ENCODE results near the gene CNDP1.

Gene CNDP1

GRCh38 chr18:74516271-74517235 is 17.7 kb upstream of the CNDP1 start:
- peaks cover 3% of the 10 kb centered on the region for H3K27me3 Mint-ChIP-seq (ENCODE audit: low read depth, poor library complexity)

DNA sequence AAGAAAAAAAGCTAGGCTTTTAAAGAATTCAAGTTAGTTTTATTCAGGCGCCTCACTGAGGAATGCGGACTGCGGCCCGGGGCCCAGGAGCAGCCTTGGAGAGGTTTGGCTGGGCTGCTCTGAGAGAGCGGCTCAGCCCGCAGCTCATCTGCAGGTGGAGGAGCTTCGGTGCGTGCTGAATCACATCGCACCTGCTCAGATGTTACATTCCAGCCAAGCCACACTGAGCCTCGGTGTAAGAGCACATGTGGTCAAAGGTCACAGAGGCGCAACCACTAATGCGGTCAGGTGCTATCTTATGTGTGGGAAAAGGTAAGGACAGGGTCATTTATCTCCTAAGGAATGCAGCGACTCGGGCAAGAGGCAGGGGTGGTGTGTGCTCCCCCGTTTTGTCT is 17.1 kb upstream of the CNDP1 start:
- TF ChIP-seq CTCF (IDR thresholded peaks at IDR 0.05) = no peak
- H3K36me3 Mint-ChIP-seq (ENCODE audit: low read depth) = peaks cover 66% of the 10 kb centered on the region
- H3K4me1 Mint-ChIP-seq = no peaks in the 10 kb centered on the region
- H3K4me3 Mint-ChIP-seq = no peak overlapping the region
- peaks cover 22% of the 10 kb centered on the region for H3K9me3 Mint-ChIP-seq
- H3K27ac Mint-ChIP-seq = no peak overlapping the region
- DNase-seq = no peak
- H3K27me3 Mint-ChIP-seq (ENCODE audit: low read depth, poor library complexity) = peaks cover 3% of the 10 kb centered on the region

More at GRCh38 chr18:74516271-74517235, 17.7 kb upstream of the CNDP1 start:
- no peak overlapping the region for H3K27ac Mint-ChIP-seq
- H3K36me3 Mint-ChIP-seq (ENCODE audit: low read depth) = peaks cover 61% of the 10 kb centered on the region
- no peak overlapping the region for H3K4me3 Mint-ChIP-seq
- no peak for DNase-seq
- no peak for TF ChIP-seq CTCF (IDR thresholded peaks at IDR 0.05)
- peaks cover 16% of the 10 kb centered on the region for H3K9me3 Mint-ChIP-seq
- no peaks in the 10 kb centered on the region for H3K4me1 Mint-ChIP-seq

DNA sequence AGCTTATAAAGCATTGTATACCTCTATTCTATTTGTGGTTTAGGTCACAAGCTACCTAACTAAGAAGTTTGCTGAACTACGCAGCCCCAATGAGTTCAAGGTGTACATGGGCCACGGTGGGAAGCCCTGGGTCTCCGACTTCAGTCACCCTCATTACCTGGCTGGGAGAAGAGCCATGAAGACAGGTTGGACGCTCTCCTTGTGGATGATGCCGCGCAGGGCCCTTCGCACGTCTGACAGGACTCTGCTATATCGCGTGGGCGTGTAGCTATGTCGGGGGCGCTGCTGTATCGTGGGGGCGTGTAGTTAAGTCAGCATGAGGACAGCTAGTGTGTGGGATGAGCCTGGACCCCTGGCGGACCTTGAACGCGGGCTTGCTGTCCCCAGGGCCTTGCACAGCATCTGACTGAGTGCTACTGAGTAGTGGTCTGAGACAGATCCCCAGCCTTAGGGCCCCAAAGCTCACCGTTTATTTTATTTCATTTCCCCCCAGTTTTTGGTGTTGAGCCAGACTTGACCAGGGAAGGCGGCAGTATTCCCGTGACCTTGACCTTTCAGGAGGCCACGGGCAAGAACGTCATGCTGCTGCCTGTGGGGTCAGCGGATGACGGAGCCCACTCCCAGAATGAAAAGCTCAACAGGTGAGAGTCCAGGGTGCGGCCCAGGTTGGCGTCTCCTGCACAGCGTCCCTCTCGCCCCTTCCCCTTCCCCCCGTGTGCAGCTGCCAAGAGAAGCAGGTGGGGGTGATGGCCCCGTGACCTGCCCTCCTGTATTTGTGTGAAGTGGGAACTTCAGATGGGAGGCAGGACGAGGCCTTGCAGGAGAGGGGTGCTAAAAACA is 15.6 kb upstream of the CNDP1 start:
- TF ChIP-seq CTCF (IDR thresholded peaks at IDR 0.05) = no peak
- no peak for DNase-seq
- H3K36me3 Mint-ChIP-seq (ENCODE audit: low read depth) = peaks cover 66% of the 10 kb centered on the region
- H3K27ac Mint-ChIP-seq = no peak overlapping the region
- peaks cover 12% of the 10 kb centered on the region for H3K4me1 Mint-ChIP-seq
- peaks cover 6% of the 10 kb centered on the region for H3K27me3 Mint-ChIP-seq (ENCODE audit: low read depth, poor library complexity)
- peaks cover 29% of the 10 kb centered on the region for H3K9me3 Mint-ChIP-seq
- H3K4me3 Mint-ChIP-seq = no peak overlapping the region

- H3K4me1 Mint-ChIP-seq = peaks cover 20% of the 10 kb centered on the region
- peaks cover 29% of the 10 kb centered on the region for H3K9me3 Mint-ChIP-seq
- no peak for TF ChIP-seq CTCF (IDR thresholded peaks at IDR 0.05)
- DNase-seq = no peak
- peaks cover 5% of the 10 kb centered on the region for H3K27me3 Mint-ChIP-seq (ENCODE audit: low read depth, poor library complexity)
- peaks cover 66% of the 10 kb centered on the region for H3K36me3 Mint-ChIP-seq (ENCODE audit: low read depth)
- H3K4me3 Mint-ChIP-seq = no peak overlapping the region
- no peak overlapping the region for H3K27ac Mint-ChIP-seq
Measured at GRCh38 chr18:74519320-74520095, 14.8 kb upstream of the CNDP1 start.

DNA sequence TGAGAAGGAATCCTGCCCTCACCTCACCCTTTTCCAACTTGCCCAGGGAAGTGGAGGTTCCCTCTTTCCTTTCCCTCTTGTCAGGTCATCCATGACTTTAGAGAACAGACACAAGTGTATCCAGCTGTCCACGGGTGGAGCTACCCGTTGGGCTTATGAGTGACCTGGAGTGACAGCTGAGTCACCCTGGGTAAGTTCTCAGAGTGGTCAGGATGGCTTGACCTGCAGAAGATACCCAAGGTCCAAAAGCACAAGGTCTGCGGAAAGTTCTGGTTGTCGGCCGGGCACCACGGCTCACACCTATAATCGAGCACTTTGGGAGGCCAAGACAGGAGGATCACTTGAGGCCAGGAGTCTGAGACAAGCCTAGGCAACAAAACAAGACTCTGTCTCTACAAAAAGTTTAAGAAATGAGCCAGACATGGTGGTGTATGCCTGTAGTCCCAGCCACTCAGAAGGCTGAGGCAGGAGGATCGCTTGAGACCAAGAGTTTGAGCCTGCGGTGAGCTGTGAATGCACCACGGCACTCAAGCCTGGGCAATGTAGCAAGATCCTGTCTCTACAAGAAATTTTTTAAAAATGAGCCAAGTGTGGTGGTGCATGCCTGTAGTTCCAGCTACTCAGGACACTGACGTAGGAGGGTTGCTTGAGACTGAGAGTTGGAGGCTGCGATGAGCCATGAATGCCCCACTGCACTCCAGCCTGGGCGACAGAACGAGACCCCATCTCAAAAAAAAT is 14.0 kb upstream of the CNDP1 start:
- Mint-ChIP-seq H3K4me1 (peaks cover 21% of the 10 kb centered on the region), H3K27me3 (ENCODE audit: low read depth, poor library complexity) (peaks cover 3% of the 10 kb centered on the region), H3K9me3 (peaks cover 32% of the 10 kb centered on the region), H3K4me3 (no peak overlapping the region), H3K36me3 (ENCODE audit: low read depth) (peaks cover 61% of the 10 kb centered on the region), H3K27ac (no peak overlapping the region)
- TF ChIP-seq CTCF (IDR thresholded peaks at IDR 0.05) = no peak
- DNase-seq = no peak

All from nephron progenitor cell (in vitro differentiated cells).